ENCODE results near the gene PLXNC1.

DNA sequence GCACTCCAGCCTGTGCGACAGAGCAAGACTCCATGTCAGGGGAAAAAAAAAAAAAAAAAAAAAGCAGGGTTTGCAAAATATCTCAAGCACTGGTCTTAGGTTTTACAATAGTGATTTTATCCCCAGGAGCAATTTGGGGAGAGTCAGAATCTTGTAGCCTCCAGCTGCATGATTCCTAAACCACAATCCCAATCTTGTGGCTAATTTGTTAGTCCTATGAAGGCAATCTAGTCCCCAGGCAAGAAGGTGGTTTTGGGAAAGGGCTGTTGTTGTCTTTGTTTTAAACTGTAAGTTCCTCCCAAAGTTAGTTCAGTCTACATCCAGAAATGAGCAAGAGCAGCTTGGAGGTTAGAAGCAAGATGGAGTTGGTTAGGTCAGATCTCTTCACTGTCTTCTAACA is 135.7 kb downstream of the PLXNC1 start:
- TF ChIP-seq, protein P1, sequence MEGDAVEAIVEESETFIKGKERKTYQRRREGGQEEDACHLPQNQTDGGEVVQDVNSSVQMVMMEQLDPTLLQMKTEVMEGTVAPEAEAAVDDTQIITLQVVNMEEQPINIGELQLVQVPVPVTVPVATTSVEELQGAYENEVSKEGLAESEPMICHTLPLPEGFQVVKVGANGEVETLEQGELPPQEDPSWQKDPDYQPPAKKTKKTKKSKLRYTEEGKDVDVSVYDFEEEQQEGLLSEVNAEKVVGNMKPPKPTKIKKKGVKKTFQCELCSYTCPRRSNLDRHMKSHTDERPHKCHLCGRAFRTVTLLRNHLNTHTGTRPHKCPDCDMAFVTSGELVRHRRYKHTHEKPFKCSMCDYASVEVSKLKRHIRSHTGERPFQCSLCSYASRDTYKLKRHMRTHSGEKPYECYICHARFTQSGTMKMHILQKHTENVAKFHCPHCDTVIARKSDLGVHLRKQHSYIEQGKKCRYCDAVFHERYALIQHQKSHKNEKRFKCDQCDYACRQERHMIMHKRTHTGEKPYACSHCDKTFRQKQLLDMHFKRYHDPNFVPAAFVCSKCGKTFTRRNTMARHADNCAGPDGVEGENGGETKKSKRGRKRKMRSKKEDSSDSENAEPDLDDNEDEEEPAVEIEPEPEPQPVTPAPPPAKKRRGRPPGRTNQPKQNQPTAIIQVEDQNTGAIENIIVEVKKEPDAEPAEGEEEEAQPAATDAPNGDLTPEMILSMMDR (IDR thresholded peaks at IDR 0.05), result no peak
- TF ChIP-seq POLR2A (IDR thresholded peaks at IDR 0.05), result no peak
- no peak for TF ChIP-seq POLR2AphosphoS5 (IDR thresholded peaks at IDR 0.05)
- TF ChIP-seq EP300 (IDR thresholded peaks at IDR 0.05), result no peak
